T-helper 2 cell treated with Interferon-gamma antibody and Interleukin-4, amounts not matched to agents 5 μg/mL and 100 μg/mL, for 36 hours (primary cell): ENCODE measurements around the gene EMILIN3.

ENCODE experiments used
- DNase-seq: peaks from one replicate; pipeline ENCODE4 v3.0.0; 2021; ENCODE audit warnings: low spot score
- H3K27ac Mint-ChIP-seq: one replicate; pipeline ENCODE4 v1.8.0; 2021; ENCODE audit warnings: mild to moderate bottlenecking, mixed read lengths
- H3K27me3 Mint-ChIP-seq: one replicate; pipeline ENCODE4 v1.8.0; 2021; ENCODE audit warnings: low read depth, mixed read lengths
- H3K36me3 Mint-ChIP-seq: one replicate; pipeline ENCODE4 v1.8.0; 2021; ENCODE audit warnings: low read depth, mixed read lengths
- H3K4me1 Mint-ChIP-seq: one replicate; pipeline ENCODE4 v1.8.0; 2021; ENCODE audit warnings: low read depth, mixed read lengths
- H3K4me3 Mint-ChIP-seq: one replicate; pipeline ENCODE4 v1.8.0; 2022; ENCODE audit warnings: mild to moderate bottlenecking, moderate library complexity, mixed read lengths
- H3K9me3 Mint-ChIP-seq: one replicate; pipeline ENCODE4 v1.8.0; 2021; ENCODE audit warnings: mixed read lengths

EMILIN3 gene

GRCh38 chr20:41352666-41353065 lies 14.0 kb downstream of the EMILIN3 start:
- Mint-ChIP-seq H3K4me3 (no peak overlapping the region), H3K4me1 (no peaks in the 10 kb centered on the region), H3K9me3 (no peaks in the 10 kb centered on the region), H3K27ac (no peak overlapping the region), H3K36me3 (no peaks in the 10 kb centered on the region), H3K27me3 (no peaks in the 10 kb centered on the region)
- no peak for DNase-seq

- DNase-seq, result no peak
- Mint-ChIP-seq H3K9me3 (no peaks in the 10 kb centered on the region), H3K27ac (no peak overlapping the region), H3K4me1 (no peaks in the 10 kb centered on the region), H3K4me3 (no peak overlapping the region), H3K36me3 (no peaks in the 10 kb centered on the region), H3K27me3 (no peaks in the 10 kb centered on the region)
Observed at GRCh38 chr20:41352106-41352505, 14.5 kb downstream of the EMILIN3 start.

- Mint-ChIP-seq H3K4me1 (no peaks in the 10 kb centered on the region), H3K36me3 (no peaks in the 10 kb centered on the region), H3K9me3 (no peaks in the 10 kb centered on the region), H3K27me3 (no peaks in the 10 kb centered on the region), H3K27ac (no peak overlapping the region), H3K4me3 (no peak overlapping the region)
- no peak for DNase-seq
Observed at GRCh38 chr20:41350408-41350962, 16.1 kb downstream of the EMILIN3 start.

GRCh38 chr20:41349943-41350342 lies 16.7 kb downstream of the EMILIN3 start:
- H3K4me1 Mint-ChIP-seq, result no peaks in the 10 kb centered on the region

GRCh38 chr20:41349266-41349665 lies 17.4 kb downstream of the EMILIN3 start:
- H3K36me3 Mint-ChIP-seq, result no peaks in the 10 kb centered on the region
- no peak for DNase-seq
- no peaks in the 10 kb centered on the region for H3K4me1 Mint-ChIP-seq
- no peaks in the 10 kb centered on the region for H3K27me3 Mint-ChIP-seq
- no peak overlapping the region for H3K4me3 Mint-ChIP-seq
- no peaks in the 10 kb centered on the region for H3K9me3 Mint-ChIP-seq
- no peak overlapping the region for H3K27ac Mint-ChIP-seq

More at GRCh38 chr20:41349943-41350342, 16.7 kb downstream of the EMILIN3 start:
- no peak overlapping the region for H3K4me3 Mint-ChIP-seq
- H3K27me3 Mint-ChIP-seq, result no peaks in the 10 kb centered on the region
- no peaks in the 10 kb centered on the region for H3K9me3 Mint-ChIP-seq
- H3K36me3 Mint-ChIP-seq, result no peaks in the 10 kb centered on the region
- no peak overlapping the region for H3K27ac Mint-ChIP-seq
- DNase-seq, result no peak

GRCh38 chr20:41348430-41349172 lies 18.0 kb downstream of the EMILIN3 start:
- DNase-seq, result no peak
- Mint-ChIP-seq H3K9me3 (no peaks in the 10 kb centered on the region), H3K27me3 (no peaks in the 10 kb centered on the region), H3K36me3 (no peaks in the 10 kb centered on the region), H3K4me1 (no peaks in the 10 kb centered on the region), H3K4me3 (no peak overlapping the region), H3K27ac (no peak overlapping the region)

- Mint-ChIP-seq H3K27me3 (no peaks in the 10 kb centered on the region), H3K9me3 (no peaks in the 10 kb centered on the region), H3K4me3 (no peak overlapping the region), H3K4me1 (no peaks in the 10 kb centered on the region), H3K36me3 (no peaks in the 10 kb centered on the region), H3K27ac (no peak overlapping the region)
- DNase-seq, result no peak
Observed at GRCh38 chr20:41347523-41348429, 18.8 kb downstream of the EMILIN3 start.

- Mint-ChIP-seq H3K4me3 (no peak overlapping the region), H3K27me3 (no peaks in the 10 kb centered on the region), H3K9me3 (no peaks in the 10 kb centered on the region), H3K36me3 (no peaks in the 10 kb centered on the region), H3K27ac (no peak overlapping the region), H3K4me1 (no peaks in the 10 kb centered on the region)
- DNase-seq, result no peak
Observed at GRCh38 chr20:41345729-41346067, 20.9 kb downstream of the EMILIN3 start.

- peaks cover 3% of the 10 kb centered on the region for H3K4me1 Mint-ChIP-seq
- no peaks in the 10 kb centered on the region for H3K9me3 Mint-ChIP-seq
- no peak overlapping the region for H3K4me3 Mint-ChIP-seq
- H3K36me3 Mint-ChIP-seq, result no peaks in the 10 kb centered on the region
- no peak overlapping the region for H3K27ac Mint-ChIP-seq
- no peak for DNase-seq
- H3K27me3 Mint-ChIP-seq, result no peaks in the 10 kb centered on the region
Observed at GRCh38 chr20:41344938-41345728, 21.5 kb downstream of the EMILIN3 start.

- Mint-ChIP-seq H3K36me3 (no peaks in the 10 kb centered on the region), H3K9me3 (no peaks in the 10 kb centered on the region), H3K27me3 (peaks cover 3% of the 10 kb centered on the region), H3K4me3 (no peak overlapping the region), H3K4me1 (peaks cover 10% of the 10 kb centered on the region), H3K27ac (no peak overlapping the region)
- DNase-seq, result no peak
Observed at GRCh38 chr20:41344477-41344876, 22.1 kb downstream of the EMILIN3 start.

- H3K4me3 Mint-ChIP-seq, result no peak overlapping the region
- peaks cover 10% of the 10 kb centered on the region for H3K4me1 Mint-ChIP-seq
- no peaks in the 10 kb centered on the region for H3K9me3 Mint-ChIP-seq
- DNase-seq, result no peak
- peaks cover 7% of the 10 kb centered on the region for H3K27me3 Mint-ChIP-seq
- H3K36me3 Mint-ChIP-seq, result no peaks in the 10 kb centered on the region
- no peak overlapping the region for H3K27ac Mint-ChIP-seq
Observed at GRCh38 chr20:41342474-41343464, 23.8 kb downstream of the EMILIN3 start.

GRCh38 chr20:41340327-41341055 lies 26.1 kb downstream of the EMILIN3 start, which contains the start of gene LPIN3:
Gene LPIN3 (plus strand): TSS chr20:41340821. CDS start chr20:41345804, 4,983 bp downstream.
- DNase-seq, result peak; percentile 37
- Mint-ChIP-seq H3K9me3 (no peaks in the 10 kb centered on the region), H3K27ac (peak within 1 kb of the TSS; percentile 26), H3K36me3 (no peaks in the 10 kb centered on the region), H3K4me3 (peak within 1 kb of the TSS; percentile 85), H3K27me3 (peaks cover 7% of the 10 kb centered on the region), H3K4me1 (peaks cover 10% of the 10 kb centered on the region)
